H1 (cell line): ENCODE measurements around the gene ECEL1.

Experiments
- EZH2 ChIP-seq: fragments of 200-600 bp; sonication (generic); IDR thresholded peaks from 2 replicates; pipeline ENCODE4 v1.7.1; 2012; ENCODE audit warnings: low read depth, mild to moderate bottlenecking, moderate library complexity, low read length, inconsistent platforms; ENCODE audit not compliant: severe bottlenecking
- POLR2A ChIP-seq, 2 experiments: IDR thresholded peaks; 1 replicate in 1 of 2; 2 replicates in 1 of 2; pipeline ENCODE4 v1.6.1; 2011; ENCODE audit warnings: low read depth in 2 of 2, low read length in 2 of 2, mild to moderate bottlenecking in 2 of 2; ENCODE audit errors: control extremely low read depth in 1 of 2
- TCF12 ChIP-seq: IDR thresholded peaks from 2 replicates; pipeline ENCODE4 v1.6.1; 2011; ENCODE audit warnings: low read depth, mild to moderate bottlenecking, low read length
- YY1 ChIP-seq: IDR thresholded peaks from 2 replicates; pipeline ENCODE4 v1.6.1; 2011; ENCODE audit warnings: low read depth, mild to moderate bottlenecking, low read length
- ZNF274 ChIP-seq: IDR thresholded peaks from 2 replicates; pipeline ENCODE4 v1.7.0; 2012; ENCODE audit warnings: low read length, borderline replicate concordance; ENCODE audit errors: extremely low read depth

GRCh38 chr2:232525791-232526371 is 38.2 kb upstream of the ECEL1 start, which contains the start of gene CHRND:
- TF ChIP-seq ZNF274 (no peak), EZH2 (no peak), POLR2A (IDR thresholded peaks at IDR 0.05; ENCODE audit: control extremely low read depth in 1 of 2, low read depth in 2 of 2, low read length in 2 of 2) (no peak), YY1 (no peak), TCF12 (no peak)
